Endodermal cell (in vitro differentiated cells): ENCODE measurements around the gene NGDN. TPM values are rescaled to one million over a fixed set of nuclear protein-coding genes. Genes with fewer than 3 reads are reported as not detected.

ENCODE experiments used
- DNase-seq: peaks from one replicate; pipeline ENCODE4 v3.0.0-alpha.2; 2017
- H3K27ac ChIP-seq: 2 replicates; pipeline ENCODE4 v1.5.1; 2013; ENCODE audit warnings: mild to moderate bottlenecking, low read depth, low read length, moderate library complexity
- H3K27me3 ChIP-seq: 2 replicates; pipeline ENCODE4 v1.6.1; 2013; ENCODE audit warnings: mild to moderate bottlenecking, low read length, moderate library complexity; ENCODE audit not compliant: insufficient read depth, control insufficient read depth, poor library complexity, severe bottlenecking
- H3K36me3 ChIP-seq: 2 replicates; pipeline ENCODE4 v1.7.0; 2013; ENCODE audit warnings: mild to moderate bottlenecking, low read length, moderate library complexity; ENCODE audit not compliant: control insufficient read depth, insufficient read depth
- H3K4me1 ChIP-seq: one replicate; pipeline ENCODE4 v1.7.0; 2013; ENCODE audit warnings: low read length; ENCODE audit not compliant: control insufficient read depth, insufficient read depth
- H3K4me3 ChIP-seq: 2 replicates; pipeline ENCODE4 v1.5.1; 2013; ENCODE audit warnings: mild to moderate bottlenecking, low read length, moderate library complexity
- H3K9ac ChIP-seq: 2 replicates; pipeline ENCODE4 v1.6.1; 2013; ENCODE audit warnings: mild to moderate bottlenecking, low read length, moderate library complexity; ENCODE audit not compliant: poor library complexity, severe bottlenecking; ENCODE audit errors: extremely low read depth
- H3K9me3 ChIP-seq: 2 replicates; pipeline ENCODE4 v1.6.1; 2013; ENCODE audit warnings: mild to moderate bottlenecking, low read length, moderate library complexity; ENCODE audit not compliant: control insufficient read depth
- H3K27ac Mint-ChIP-seq: 2 replicates; pipeline ENCODE4 v1.8.0; 2020; ENCODE audit warnings: mixed read lengths
- H3K27me3 Mint-ChIP-seq: 2 replicates; pipeline ENCODE4 v1.8.0; 2021; ENCODE audit warnings: mild to moderate bottlenecking, mixed read lengths; ENCODE audit not compliant: insufficient read depth
- H3K36me3 Mint-ChIP-seq: 2 replicates; pipeline ENCODE4 v1.8.0; 2020; ENCODE audit warnings: low read depth, mixed read lengths
- H3K4me1 Mint-ChIP-seq: 2 replicates; pipeline ENCODE4 v1.8.0; 2020; ENCODE audit warnings: mixed read lengths
- H3K4me3 Mint-ChIP-seq: 2 replicates; pipeline ENCODE4 v1.8.0; 2020; ENCODE audit warnings: mild to moderate bottlenecking, moderate library complexity, mixed read lengths
- H3K9me3 Mint-ChIP-seq: 2 replicates; pipeline ENCODE4 v1.8.0; 2020; ENCODE audit warnings: mild to moderate bottlenecking, mixed read lengths
- WGBS, 2 experiments: methylation state at CpG; one replicate each; pipeline versions ENCODE4 v1.1.5 to v1.1.7; 2013; ENCODE audit warnings: missing lambda C conversion rate in 2 of 2, mixed read lengths in 1 of 2; ENCODE audit not compliant: insufficient coverage in 1 of 2, insufficient read length in 1 of 2; 5-methylcytosine and 5-hydroxymethylcytosine counted together
- total RNA-seq, 2 donors: library from RNA; stranded (reverse); fragmentation: NEBNext Ultra II Directional in 1 of 2; extraction: Animal tissue kit (Norgen Biotek cat#: 25700) in 1 of 2; gene quantifications; 2 replicates in 1 of 2; 3 replicates in 1 of 2; pipeline ENCODE4 v1.2.1, GENCODE V29; 2021
- TF ChIP-seq, protein P1 (sequence below): fragments of 200-600 bp; sonication (generic); conservative IDR thresholded peaks from 2 replicates; pipeline ENCODE4 v1.5.0; 2021; ENCODE audit warnings: antibody characterized with exemption, mild to moderate bottlenecking

NGDN gene
- total RNA-seq, 2 donors from 2014 or later: 43.2 to 45.3 TPM

DNA sequence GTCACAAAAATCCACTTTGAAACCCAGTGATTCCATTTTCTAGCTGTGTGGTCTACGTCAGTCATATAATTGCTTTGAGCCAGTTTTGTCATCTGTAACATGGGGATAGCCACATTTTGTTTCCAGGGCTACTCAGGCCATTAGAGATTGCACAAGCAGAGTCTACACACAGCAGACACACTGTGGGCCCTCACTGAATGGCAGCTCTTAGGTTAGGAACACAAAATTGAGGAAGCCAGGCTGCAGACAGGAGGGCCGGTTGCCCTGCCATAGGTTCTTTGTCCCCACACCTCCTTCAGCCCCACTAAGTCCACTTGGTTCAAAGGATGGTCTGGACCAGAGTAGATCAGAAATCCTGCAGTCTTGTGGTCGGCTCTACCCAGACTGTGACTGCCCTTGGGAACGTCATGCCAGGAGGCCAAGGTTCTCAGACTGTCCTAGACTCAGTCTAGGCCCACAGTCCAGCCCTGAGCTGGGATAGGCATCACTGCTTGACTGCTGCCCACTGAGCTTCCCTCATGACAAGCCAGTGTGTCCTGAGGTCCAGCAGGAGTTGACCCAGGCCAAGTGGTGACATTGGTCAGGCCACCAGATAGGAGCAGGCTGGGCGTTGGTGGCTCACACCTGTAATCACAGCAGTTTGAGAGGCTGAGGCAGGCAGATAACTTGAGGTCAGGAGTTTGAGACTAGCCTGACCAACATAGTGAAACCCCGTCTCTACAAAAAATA, 30.2 kb upstream of the NGDN start:
- no peak overlapping the region for H3K27ac Mint-ChIP-seq
- H3K4me1 ChIP-seq: peaks cover 36% of the 10 kb centered on the region

DNA sequence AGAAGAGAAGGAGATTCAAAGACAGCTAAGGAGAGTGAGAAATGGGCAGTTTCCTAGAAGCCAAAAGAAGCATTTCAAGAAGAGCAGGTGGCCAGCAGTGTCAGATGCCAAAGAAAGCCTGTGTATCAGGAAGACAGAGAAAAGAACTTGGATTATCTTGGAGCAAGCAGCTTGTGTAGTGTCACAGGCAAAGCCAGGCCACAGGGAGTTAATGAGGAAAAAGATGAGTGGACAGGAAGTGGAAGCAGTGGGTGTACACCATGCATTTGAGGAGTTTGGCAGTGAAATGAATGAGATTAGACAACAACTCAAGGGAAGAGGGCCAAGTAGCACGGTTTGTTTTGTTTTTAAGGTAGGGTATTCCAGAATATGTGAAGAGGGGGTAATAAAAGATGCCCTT, 28.4 kb upstream of the NGDN start:
- Histone ChIP-seq H3K4me3 (no peak overlapping the region), H3K9ac (no peak overlapping the region), H3K9me3 (no peaks in the 10 kb centered on the region), H3K36me3 (no peaks in the 10 kb centered on the region), H3K27me3 (no peaks in the 10 kb centered on the region), H3K4me1 (peaks cover 28% of the 10 kb centered on the region), H3K27ac (no peak overlapping the region)
- H3K27ac Mint-ChIP-seq: no peak overlapping the region
- TF ChIP-seq, protein P1, sequence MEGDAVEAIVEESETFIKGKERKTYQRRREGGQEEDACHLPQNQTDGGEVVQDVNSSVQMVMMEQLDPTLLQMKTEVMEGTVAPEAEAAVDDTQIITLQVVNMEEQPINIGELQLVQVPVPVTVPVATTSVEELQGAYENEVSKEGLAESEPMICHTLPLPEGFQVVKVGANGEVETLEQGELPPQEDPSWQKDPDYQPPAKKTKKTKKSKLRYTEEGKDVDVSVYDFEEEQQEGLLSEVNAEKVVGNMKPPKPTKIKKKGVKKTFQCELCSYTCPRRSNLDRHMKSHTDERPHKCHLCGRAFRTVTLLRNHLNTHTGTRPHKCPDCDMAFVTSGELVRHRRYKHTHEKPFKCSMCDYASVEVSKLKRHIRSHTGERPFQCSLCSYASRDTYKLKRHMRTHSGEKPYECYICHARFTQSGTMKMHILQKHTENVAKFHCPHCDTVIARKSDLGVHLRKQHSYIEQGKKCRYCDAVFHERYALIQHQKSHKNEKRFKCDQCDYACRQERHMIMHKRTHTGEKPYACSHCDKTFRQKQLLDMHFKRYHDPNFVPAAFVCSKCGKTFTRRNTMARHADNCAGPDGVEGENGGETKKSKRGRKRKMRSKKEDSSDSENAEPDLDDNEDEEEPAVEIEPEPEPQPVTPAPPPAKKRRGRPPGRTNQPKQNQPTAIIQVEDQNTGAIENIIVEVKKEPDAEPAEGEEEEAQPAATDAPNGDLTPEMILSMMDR: no peak
- H3K4me3 Mint-ChIP-seq: no peak overlapping the region
- H3K27me3 Mint-ChIP-seq: peaks cover 12% of the 10 kb centered on the region
- WGBS, 2 experiments: 95 to 100% methylated on average over 1 of the region's 1 CpG
- H3K4me1 Mint-ChIP-seq: peaks cover 32% of the 10 kb centered on the region
- no peaks in the 10 kb centered on the region for H3K36me3 Mint-ChIP-seq
- H3K9me3 Mint-ChIP-seq: no peaks in the 10 kb centered on the region
- DNase-seq: no peak

More for the DNA sequence above, 30.2 kb upstream of the NGDN start:
- WGBS, 2 experiments: 94 to 96% methylated on average over 5 to 6 of the region's 6 CpGs
- Histone ChIP-seq H3K9me3 (no peaks in the 10 kb centered on the region), H3K9ac (no peak overlapping the region), H3K27ac (peak overlapping the region; percentile 90), H3K27me3 (no peaks in the 10 kb centered on the region), H3K36me3 (no peaks in the 10 kb centered on the region), H3K4me3 (no peak overlapping the region)
- peaks cover 19% of the 10 kb centered on the region for H3K27me3 Mint-ChIP-seq
- TF ChIP-seq, protein P1: no peak
- no peaks in the 10 kb centered on the region for H3K36me3 Mint-ChIP-seq
- no peak for DNase-seq
- H3K9me3 Mint-ChIP-seq: no peaks in the 10 kb centered on the region
- peaks cover 32% of the 10 kb centered on the region for H3K4me1 Mint-ChIP-seq
- H3K4me3 Mint-ChIP-seq: no peak overlapping the region

DNA sequence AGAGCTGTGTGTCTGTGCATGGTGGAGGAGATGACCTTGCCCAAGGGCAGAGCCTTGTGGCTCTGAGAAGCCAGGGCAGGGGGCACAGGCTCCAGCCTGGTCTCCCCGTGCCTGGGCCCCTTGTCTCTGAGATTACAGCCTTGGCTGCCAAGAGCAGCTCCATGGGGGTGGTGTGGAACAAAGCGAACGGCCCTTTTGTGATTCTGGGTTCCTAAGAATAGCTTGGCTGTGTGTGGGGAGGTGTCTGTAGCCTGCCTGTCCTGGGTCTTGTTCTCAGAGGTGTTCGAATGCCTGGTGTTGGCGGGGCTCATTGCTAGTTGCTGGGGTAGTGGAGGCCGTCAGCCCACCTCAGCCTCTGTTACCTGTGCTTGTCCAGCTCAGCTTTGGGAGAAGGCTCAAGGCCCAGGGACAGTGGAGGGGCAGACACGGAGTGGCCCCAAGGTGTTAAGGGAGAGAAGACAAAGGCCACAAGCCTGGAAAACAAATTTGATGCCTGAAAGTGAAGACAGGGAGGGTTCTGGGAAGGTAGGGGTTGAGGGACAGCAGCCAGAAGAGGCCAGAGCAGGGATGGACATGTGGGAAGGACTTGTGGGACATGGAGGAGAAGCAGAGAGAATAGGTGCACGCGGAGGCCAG, 26.7 kb upstream of the NGDN start:
- 80 to 93% methylated on average over 3 to 9 of the region's 9 CpGs for WGBS, 2 experiments
- no peaks in the 10 kb centered on the region for H3K36me3 Mint-ChIP-seq
- peak overlapping the region; percentile 11 for H3K4me3 ChIP-seq
- peaks cover 12% of the 10 kb centered on the region for H3K27me3 Mint-ChIP-seq
- H3K4me1 ChIP-seq: peaks cover 13% of the 10 kb centered on the region
- H3K27ac ChIP-seq: peak overlapping the region; percentile 27
- H3K36me3 ChIP-seq: no peaks in the 10 kb centered on the region
- no peaks in the 10 kb centered on the region for H3K27me3 ChIP-seq
- peak overlapping the region; percentile 68 for H3K27ac Mint-ChIP-seq
- TF ChIP-seq, protein P1: no peak
- no peak for DNase-seq
- H3K9me3 ChIP-seq: no peaks in the 10 kb centered on the region
- H3K4me3 Mint-ChIP-seq: peak overlapping the region; percentile 12
- no peaks in the 10 kb centered on the region for H3K9me3 Mint-ChIP-seq
- H3K9ac ChIP-seq: no peak overlapping the region
- H3K4me1 Mint-ChIP-seq: peaks cover 29% of the 10 kb centered on the region
